Cerebellar cortex (tissue), 1 donor: Measurements from ENCODE around the gene SCP2.
A peak's percentile ranks its signal among the peaks of the same experiment; 100 is the strongest.
"Not testable (repeated sequence)": the region's sequence is repeated elsewhere in the genome, so short reads cannot be mapped to it uniquely, and the experiment has no call there.

Source experiments
- DNase-seq: peaks from one replicate; pipeline ENCODE4 v3.0.0-alpha.2; 2015; ENCODE audit warnings: low spot score

The SCP2 gene

GRCh38 chr1:52969234-52969633 is 42.2 kb downstream of the SCP2 start:
- DNase-seq = not testable (repeated sequence)

- peak; percentile 35 for DNase-seq
These were observed 43.1 kb downstream of the SCP2 start for GRCh38 chr1:52970149-52970548.

- no peak for DNase-seq
These were observed 46.8 kb downstream of the SCP2 start for GRCh38 chr1:52973841-52974240.

DNA sequence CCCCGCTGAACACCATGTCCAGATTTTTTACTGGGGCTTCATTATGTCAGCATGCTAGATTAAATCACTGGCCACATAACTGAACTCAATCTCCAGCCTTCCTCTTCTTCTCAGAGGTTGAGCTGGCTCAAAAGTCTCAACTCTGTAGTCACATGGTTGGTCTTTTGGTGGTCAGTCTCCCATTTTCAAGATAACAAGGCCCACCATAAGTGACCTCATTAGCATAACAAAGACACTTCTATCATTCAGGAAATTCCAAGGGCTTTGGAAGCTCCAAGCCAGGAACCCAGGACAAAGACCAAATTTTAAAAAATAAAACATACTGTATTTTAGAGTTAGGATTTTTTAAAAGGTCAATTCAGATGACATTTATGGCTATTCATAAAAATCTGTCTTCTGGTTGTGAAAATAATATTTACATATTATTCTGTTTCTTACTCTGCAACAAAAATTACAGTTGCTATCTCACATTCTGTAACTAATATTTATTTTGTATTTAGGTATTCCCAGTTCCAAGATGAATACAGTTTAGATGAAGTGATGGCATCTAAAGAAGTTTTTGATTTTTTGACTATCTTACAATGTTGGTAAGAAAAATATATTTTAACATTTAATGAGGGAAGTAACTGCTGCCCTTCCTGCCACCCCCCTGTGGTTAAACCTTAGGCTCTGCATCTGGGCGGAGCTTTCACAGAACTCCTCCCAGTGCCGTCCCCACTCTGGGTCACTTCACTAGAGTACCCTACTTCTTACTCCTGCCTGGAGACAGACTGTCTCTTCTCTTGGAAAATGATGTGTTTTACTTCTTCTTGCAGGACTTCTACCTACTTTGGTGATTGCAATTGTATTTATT is 49.3 kb downstream of the SCP2 start:
- no peak for DNase-seq

- no peak for DNase-seq
These were observed 51.0 kb downstream of the SCP2 start for GRCh38 chr1:52978045-52978444.

DNA sequence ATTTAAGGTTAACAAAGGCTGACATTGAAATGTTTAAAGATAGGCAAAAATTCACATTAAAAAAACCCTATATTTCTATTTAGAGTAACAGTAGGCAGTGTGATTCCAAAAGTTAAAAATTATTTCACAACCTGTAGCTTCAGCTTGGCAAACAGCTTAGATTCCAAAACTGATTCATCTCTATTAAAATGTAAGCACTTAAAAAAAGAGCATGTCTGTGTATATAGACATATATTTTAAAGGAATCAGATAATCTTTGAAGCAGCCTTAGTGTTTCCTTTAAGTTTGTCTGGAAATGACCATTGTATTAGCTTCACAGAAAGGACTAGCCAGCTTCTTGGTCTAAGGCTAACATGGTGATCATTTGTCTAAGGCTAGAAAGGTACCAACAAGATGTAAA is 65.7 kb downstream of the SCP2 start:
- not testable (repeated sequence) for DNase-seq

DNA sequence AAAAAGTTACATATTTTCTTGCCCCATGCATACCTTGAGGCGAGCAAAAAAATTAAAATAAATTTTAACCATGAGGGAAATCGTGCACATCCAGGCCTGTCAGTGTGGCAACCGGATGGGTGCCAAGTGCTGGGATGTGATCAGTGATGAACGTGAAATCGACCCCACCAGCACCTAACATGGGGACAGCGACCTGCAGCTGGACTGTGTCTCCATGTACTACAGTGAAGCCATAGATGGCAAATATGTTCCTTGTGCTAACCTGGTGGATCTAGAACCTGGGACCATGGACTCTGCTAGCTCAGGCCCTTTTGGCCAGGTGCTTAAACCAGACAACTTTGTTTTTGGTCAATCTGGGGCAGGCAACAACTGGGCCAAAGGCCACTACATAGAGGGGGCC is 67.6 kb downstream of the SCP2 start:
- DNase-seq = no peak

- no peak for DNase-seq
These were observed 69.6 kb downstream of the SCP2 start for GRCh38 chr1:52996653-52997052.

GRCh38 chr1:53001128-53001527 is 74.1 kb downstream of the SCP2 start:
- DNase-seq = no peak

DNA sequence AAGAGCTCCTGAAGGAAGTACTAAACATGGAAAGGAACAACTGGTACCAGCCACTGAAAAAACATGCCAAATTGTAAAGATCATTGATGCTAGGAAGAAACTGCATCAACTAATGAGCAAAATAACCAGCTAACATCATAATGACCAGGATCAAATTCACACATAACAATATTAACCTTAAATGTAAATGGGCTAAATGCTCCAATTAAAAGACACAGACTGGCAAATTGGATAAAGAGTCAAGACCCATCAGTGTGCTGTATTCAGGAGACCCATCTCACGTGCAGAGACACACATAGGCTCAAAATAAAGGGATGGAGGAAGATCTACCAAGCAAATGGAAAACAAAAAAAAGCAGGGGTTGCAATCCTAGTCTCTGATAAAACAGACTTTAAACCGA is 79.5 kb downstream of the SCP2 start:
- DNase-seq = not testable (repeated sequence)

DNA sequence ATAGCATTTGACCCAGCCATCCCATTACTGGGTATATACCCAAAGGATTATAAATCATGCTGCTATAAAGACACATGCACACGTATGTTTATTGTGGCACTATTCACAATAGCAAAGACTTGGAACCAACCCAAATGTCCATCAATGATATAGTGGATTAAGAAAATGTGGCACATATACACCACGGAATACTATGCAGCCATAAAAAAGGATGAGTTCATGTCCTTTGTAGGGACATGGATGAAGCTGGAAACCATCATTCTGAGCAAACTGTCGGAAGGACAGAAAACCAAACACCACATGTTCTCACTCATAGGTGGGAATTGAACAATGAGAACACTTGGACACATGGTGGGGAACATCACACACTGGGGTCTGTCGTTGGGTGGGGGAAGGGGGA is 83.2 kb downstream of the SCP2 start:
- DNase-seq = not testable (repeated sequence)

DNA sequence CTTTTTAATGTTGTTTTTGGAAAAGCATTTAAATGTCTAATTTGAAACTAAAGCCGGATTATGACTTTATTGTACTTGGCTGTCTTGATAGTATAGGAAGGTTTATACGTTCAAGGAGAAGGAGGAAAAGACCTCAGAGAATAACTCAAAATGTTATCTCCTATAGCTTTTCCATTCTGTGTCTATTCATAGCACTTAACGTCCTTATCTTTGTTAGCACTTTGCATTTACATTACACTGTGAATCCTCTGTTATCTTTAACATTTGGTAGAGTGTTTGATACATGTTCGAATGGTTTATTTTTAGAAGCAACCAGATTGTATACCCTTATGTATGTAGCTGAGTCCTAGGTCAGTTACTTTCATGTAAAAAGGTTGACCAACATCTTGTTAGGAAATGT is 84.1 kb downstream of the SCP2 start:
- no peak for DNase-seq

DNA sequence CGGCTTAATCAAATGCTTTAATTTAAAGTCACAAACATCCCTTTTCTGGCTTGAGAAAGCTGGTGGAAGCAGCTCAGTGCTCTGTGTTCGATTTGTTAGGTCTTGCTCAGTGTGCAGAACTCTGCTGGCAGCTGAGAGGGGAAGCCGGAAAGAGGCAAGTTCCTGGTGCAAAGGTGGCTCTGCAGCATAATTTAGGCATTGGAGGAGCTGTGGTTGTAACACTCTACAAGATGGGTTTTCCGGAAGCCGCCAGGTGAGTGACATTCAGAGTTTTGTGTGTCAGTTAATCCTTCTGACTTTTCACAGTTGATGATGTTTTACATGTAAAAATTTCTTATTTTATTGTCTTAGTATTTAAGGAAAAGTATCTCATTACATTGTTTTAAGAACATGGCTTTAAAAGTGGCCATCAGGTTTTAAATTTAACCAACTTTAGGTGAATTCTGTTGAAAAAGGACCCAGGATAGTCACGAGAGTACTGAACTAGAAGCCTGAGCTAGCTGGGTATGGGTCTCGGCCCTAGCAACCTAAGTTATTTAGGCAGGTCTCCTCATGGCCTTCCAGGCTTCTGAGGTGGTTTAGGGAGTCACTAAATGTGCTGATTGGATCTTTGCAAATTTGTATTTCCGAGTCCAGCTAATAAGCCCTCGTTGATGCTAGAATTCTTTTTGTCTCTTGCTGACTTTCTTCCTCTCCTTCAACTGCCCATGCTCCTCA is 87.9 kb downstream of the SCP2 start:
- peak; percentile 90 for DNase-seq

DNA sequence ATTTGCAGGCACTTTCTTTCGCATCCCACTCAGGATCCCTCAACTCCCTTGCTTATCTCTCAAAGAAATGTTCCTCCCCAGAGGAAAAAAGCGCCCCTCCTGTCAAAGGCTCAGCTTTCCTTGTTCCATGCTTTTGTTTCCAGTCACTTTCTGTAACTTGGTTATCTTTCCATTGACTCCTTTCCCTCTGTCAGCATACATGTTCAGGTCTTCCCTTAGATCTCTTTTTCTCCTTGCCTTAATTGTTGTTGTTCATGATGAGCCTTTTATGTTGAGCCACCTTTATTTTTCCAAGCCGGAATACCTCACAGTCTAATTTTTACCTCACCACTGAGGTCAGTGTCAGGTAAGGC is 88.4 kb downstream of the SCP2 start:
- peak; percentile 29 for DNase-seq

GRCh38 chr1:53016705-53017104 is 89.6 kb downstream of the SCP2 start:
- no peak for DNase-seq

DNA sequence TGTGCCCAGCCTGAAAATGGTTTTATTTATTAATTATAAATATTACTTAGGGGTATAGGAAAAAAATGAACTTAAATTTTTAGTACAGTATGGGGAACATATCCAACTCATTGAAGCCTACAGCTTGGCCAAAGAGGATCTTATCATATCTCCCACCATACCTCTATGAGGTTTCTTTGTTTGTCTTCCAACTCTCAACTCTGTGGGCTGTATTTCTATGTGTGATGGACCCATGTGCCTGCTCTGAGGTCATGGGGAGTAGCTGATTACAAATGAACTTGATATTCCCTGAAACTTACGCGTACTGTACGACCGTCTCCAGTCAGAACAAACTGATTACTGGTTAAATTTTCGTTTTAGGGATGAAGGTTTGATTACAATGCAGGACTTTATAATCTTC is 93.5 kb downstream of the SCP2 start:
- DNase-seq = no peak

DNA sequence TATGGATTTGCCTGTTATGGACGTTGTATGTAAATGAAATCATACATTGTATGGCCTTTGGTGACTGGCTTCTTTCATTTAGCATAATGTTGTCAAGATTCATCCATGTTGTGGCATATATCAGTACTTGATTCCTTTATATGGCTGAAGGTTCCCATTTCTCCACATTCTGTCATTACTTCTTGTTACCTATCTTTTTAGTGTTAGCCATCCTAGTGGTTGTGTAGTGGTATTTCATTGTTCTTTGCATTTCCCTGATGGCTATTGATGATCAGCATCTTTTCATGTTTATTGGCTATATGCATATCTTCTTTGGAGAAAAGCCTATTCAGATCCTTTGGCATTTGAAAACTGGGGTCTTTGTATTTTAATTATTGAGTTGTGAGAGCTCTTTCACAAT is 95.1 kb downstream of the SCP2 start:
- no peak for DNase-seq

- DNase-seq = no peak
These were observed 96.5 kb downstream of the SCP2 start for GRCh38 chr1:53023546-53023945.

GRCh38 chr1:53024117-53024516 is 97.0 kb downstream of the SCP2 start:
- DNase-seq = no peak

GRCh38 chr1:53025034-53025768 is 98.1 kb downstream of the SCP2 start:
- peak; percentile 18 for DNase-seq

DNA sequence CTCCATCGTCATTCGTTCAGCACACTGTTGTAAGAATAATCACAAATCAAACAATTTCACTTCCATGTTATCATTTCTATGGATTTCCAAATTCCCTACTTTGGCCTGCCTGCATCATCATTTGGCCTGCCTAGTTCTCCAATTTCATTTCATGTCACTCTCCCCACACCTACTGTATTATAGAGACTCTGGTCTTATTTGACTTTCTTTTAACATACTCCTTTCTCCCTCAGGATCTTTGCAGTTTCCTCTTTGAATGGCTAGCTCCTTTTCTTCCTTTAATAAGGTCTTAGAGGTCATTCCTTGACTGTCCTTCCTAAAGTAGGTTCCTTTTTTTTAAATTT is 98.7 kb downstream of the SCP2 start:
- no peak for DNase-seq

DNA sequence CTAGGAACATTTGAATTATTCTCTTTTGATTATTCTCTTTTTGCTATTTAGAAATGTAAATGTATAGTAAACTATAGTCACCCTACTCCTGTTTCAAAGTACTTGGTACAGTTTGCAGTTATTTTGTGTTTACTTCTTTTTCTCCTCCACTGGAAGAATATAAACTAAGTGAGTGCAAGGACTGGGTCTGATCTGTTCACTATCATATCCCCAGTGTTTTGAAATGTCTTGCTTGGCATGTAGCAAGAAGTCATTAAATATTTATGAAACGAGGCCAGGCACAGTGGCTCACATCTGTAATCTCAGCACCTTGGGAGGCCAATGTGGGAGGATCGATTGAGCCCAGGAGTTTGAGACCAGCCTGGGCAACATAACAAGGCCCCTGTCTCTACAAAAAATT is 99.2 kb downstream of the SCP2 start:
- DNase-seq = no peak

DNA sequence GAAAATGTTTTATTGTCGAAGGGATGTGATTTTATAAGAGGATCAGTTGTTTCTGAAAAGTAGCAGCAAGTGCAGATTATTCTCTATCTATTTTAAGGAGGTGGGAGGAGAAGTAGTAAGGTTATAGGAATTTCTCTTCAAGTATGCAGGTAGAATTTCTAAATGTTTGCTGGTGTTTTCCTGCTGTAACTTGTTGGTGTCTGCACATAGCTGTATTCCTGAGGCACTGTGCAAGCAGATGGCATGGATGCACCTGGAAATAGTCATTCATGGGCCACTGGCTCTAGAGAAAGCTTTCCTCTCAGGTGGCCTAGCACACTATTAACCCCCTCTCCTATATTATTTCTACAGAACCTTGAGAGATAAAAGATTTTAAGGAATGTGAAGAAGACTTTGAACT is 104.7 kb downstream of the SCP2 start:
- no peak for DNase-seq
